ENCODE measurements around the gene AGAP1. TPM values are rescaled to one million over a fixed set of nuclear protein-coding genes. Genes with fewer than 3 reads are reported as not detected.

The AGAP1 gene
- total RNA-seq, 2 experiments from 2014 or later, result not detected

GRCh38 chr2:235537587-235537986, 43.7 kb downstream of the AGAP1 start:
- Histone ChIP-seq H3K4me1 (ENCODE audit: insufficient read depth, low read length, poor library complexity, severe bottlenecking) (no peaks in the 10 kb centered on the region), H2AFZ (ENCODE audit: low read length) (no peak overlapping the region), H3K9me3 (ENCODE audit: low read length) (no peaks in the 10 kb centered on the region), H3K4me2 (ENCODE audit: low read length) (no peak overlapping the region), H3K27ac (ENCODE audit: low read depth, low read length, poor library complexity, severe bottlenecking) (no peak overlapping the region), H3K79me2 (ENCODE audit: insufficient read depth, low read depth, low read length) (no peaks in the 10 kb centered on the region), H3K9me2 (ENCODE audit: insufficient read depth, low read length) (no peaks in the 10 kb centered on the region), H4K20me1 (ENCODE audit: insufficient read depth, low read length) (no peaks in the 10 kb centered on the region), H3K4me3 (ENCODE audit: low read depth, low read length, poor library complexity, severe bottlenecking) (no peak overlapping the region), H3K36me3 (ENCODE audit: insufficient read depth, low read length) (no peaks in the 10 kb centered on the region)
- DNase-seq (ENCODE audit: low spot score), result no peak
- TF ChIP-seq CTCF (conservative IDR thresholded peaks at IDR 0.05; ENCODE audit: low read length) (no peak), EZH2phosphoT487 (IDR thresholded peaks at IDR 0.05; ENCODE audit: borderline replicate concordance, low read depth, low read length) (no peak)
- CTCF ChIA-PET (ENCODE audit: unreplicated experiment), result no interaction called here
- no TSS peak for BruUV-seq (replicated peaks)
- POLR2A ChIA-PET, result no interaction called here
- intact Hi-C loops (cut with micrococcal nuclease; ENCODE audit: unreplicated experiment), result no loop called here

GRCh38 chr2:235538144-235538639, 44.3 kb downstream of the AGAP1 start:
- ChIA-PET CTCF (ENCODE audit: unreplicated experiment) (no interaction called here), POLR2A (no interaction called here)
- BruUV-seq (replicated peaks), result no TSS peak
- Histone ChIP-seq H4K20me1 (ENCODE audit: insufficient read depth, low read length) (no peaks in the 10 kb centered on the region), H3K4me3 (ENCODE audit: low read depth, low read length, poor library complexity, severe bottlenecking) (no peak overlapping the region), H3K4me1 (ENCODE audit: insufficient read depth, low read length, poor library complexity, severe bottlenecking) (no peaks in the 10 kb centered on the region), H3K9me2 (ENCODE audit: insufficient read depth, low read length) (no peaks in the 10 kb centered on the region), H2AFZ (ENCODE audit: low read length) (no peak overlapping the region), H3K4me2 (ENCODE audit: low read length) (no peak overlapping the region), H3K9me3 (ENCODE audit: low read length) (no peaks in the 10 kb centered on the region), H3K36me3 (ENCODE audit: insufficient read depth, low read length) (no peaks in the 10 kb centered on the region), H3K27ac (ENCODE audit: low read depth, low read length, poor library complexity, severe bottlenecking) (no peak overlapping the region), H3K79me2 (ENCODE audit: insufficient read depth, low read depth, low read length) (no peaks in the 10 kb centered on the region)
- intact Hi-C loops (cut with micrococcal nuclease; ENCODE audit: unreplicated experiment), result no loop called here
- TF ChIP-seq EZH2phosphoT487 (IDR thresholded peaks at IDR 0.05; ENCODE audit: borderline replicate concordance, low read depth, low read length), result no peak
- TF ChIP-seq CTCF (conservative IDR thresholded peaks at IDR 0.05; ENCODE audit: low read length), result no peak
- DNase-seq (ENCODE audit: low spot score), result no peak

GRCh38 chr2:235538981-235539380, 45.1 kb downstream of the AGAP1 start:
- Histone ChIP-seq H3K79me2 (ENCODE audit: insufficient read depth, low read depth, low read length) (no peaks in the 10 kb centered on the region), H3K4me2 (ENCODE audit: low read length) (no peak overlapping the region), H2AFZ (ENCODE audit: low read length) (no peak overlapping the region), H4K20me1 (ENCODE audit: insufficient read depth, low read length) (no peaks in the 10 kb centered on the region), H3K36me3 (ENCODE audit: insufficient read depth, low read length) (no peaks in the 10 kb centered on the region), H3K9me2 (ENCODE audit: insufficient read depth, low read length) (no peaks in the 10 kb centered on the region), H3K4me3 (ENCODE audit: low read depth, low read length, poor library complexity, severe bottlenecking) (no peak overlapping the region), H3K4me1 (ENCODE audit: insufficient read depth, low read length, poor library complexity, severe bottlenecking) (no peaks in the 10 kb centered on the region), H3K27ac (ENCODE audit: low read depth, low read length, poor library complexity, severe bottlenecking) (no peak overlapping the region), H3K9me3 (ENCODE audit: low read length) (no peaks in the 10 kb centered on the region)
- TF ChIP-seq EZH2phosphoT487 (IDR thresholded peaks at IDR 0.05; ENCODE audit: borderline replicate concordance, low read depth, low read length) (no peak), CTCF (conservative IDR thresholded peaks at IDR 0.05; ENCODE audit: low read length) (no peak)
- CTCF ChIA-PET (ENCODE audit: unreplicated experiment), result no interaction called here
- BruUV-seq (replicated peaks), result no TSS peak
- POLR2A ChIA-PET, result no interaction called here
- intact Hi-C loops (cut with micrococcal nuclease; ENCODE audit: unreplicated experiment), result no loop called here
- no peak for DNase-seq (ENCODE audit: low spot score)

Data from OCI-LY7 (cell line).